HepG2 (cell line): ENCODE measurements around the gene FLAD1. TPM values are rescaled to one million over a fixed set of nuclear protein-coding genes. Genes with fewer than 3 reads are reported as not detected.
A peak's percentile ranks its signal among the peaks of the same experiment; 100 is the strongest.

Experiments
- ATAC-seq: fragments of 200-7000 bp; cut with Tn5 transposase; 3 replicates; pipeline ENCODE4 v1.9.1; 2020; ENCODE audit warnings: mild to moderate bottlenecking, moderate library complexity
- BruUV-seq: library from RNA; stranded (reverse); fragments of 400-500 nt; replicated peaks from 2 replicates; lab custom pipeline; 2021; lab: Mats Ljungman, UMichigan
- CTCF ChIA-PET: fragments of 300-600 bp; formaldehyde crosslinking; extraction: SDS; loops from one replicate; lab custom pipeline; 2021; ENCODE audit warnings: low total read pairs, inconsistent platforms, low intra/inter-chr PET ratio; lab: Yijun Ruan, JAX
- POLR2A ChIA-PET: fragments of 350-600 bp; sonication (Branson Sonifier 250); formaldehyde crosslinking; loops from one replicate; lab custom pipeline; 2020; ENCODE audit warnings: antibody characterized with exemption, inconsistent platforms; lab: Yijun Ruan, JAX
- DNase-seq: peaks from one replicate; pipeline ENCODE4 v3.0.0-alpha.2; 2015; ENCODE audit warnings: low spot score
- FAIRE-seq: peaks from 3 replicates; lab custom pipeline; 2011; peaks lifted over from hg19 to GRCh38; lab: Jason Lieb, UNC
- H2AFZ ChIP-seq: one replicate; pipeline ENCODE4 v1.6.1; 2011; ENCODE audit warnings: low read length, inconsistent platforms
- H3K27ac ChIP-seq: fragments of 300-600 bp; 3 replicates; pipeline ENCODE4 v1.8.0; 2011; ENCODE audit warnings: mixed run types, mild to moderate bottlenecking, mixed read lengths, low read length, inconsistent platforms; ENCODE audit not compliant: insufficient read depth; ENCODE audit errors: extremely low read length
- H3K27me3 ChIP-seq, 2 experiments: fragments of 200-600 bp in 1 of 2; 2 replicates in 1 of 2; 3 replicates in 1 of 2; pipeline versions ENCODE4 v1.6.0 to v1.8.0; 2011; ENCODE audit warnings: low read length in 2 of 2, mild to moderate bottlenecking in 2 of 2, moderate library complexity in 2 of 2, inconsistent platforms in 1 of 2; ENCODE audit not compliant: insufficient read depth in 2 of 2, control insufficient read depth in 1 of 2
- H3K36me3 ChIP-seq, 2 experiments: fragments of 200-600 bp in 1 of 2; replicated peaks in 1 of 2; 2 replicates in 1 of 2; 3 replicates in 1 of 2; pipeline versions ENCODE4 v1.5.1 to v1.8.0; 2011; ENCODE audit warnings: low read length in 2 of 2, inconsistent platforms in 1 of 2; ENCODE audit not compliant: insufficient read depth in 2 of 2, control insufficient read depth in 1 of 2
- H3K4me1 ChIP-seq: 2 replicates; pipeline ENCODE4 v1.5.1; 2012; ENCODE audit warnings: low read length, inconsistent platforms; ENCODE audit not compliant: insufficient read depth
- H3K4me2 ChIP-seq: 2 replicates; pipeline ENCODE4 v1.6.0; 2011; ENCODE audit warnings: low read depth, low read length, inconsistent platforms
- H3K4me3 ChIP-seq, 3 experiments: fragments of 200-600 bp in 1 of 3; sonication (generic), shearing (Covaris generic) in 1 of 3; replicated peaks in 1 of 3; 2 replicates each; pipeline ENCODE4 v1.5.1; 2011 to 2016; ENCODE audit warnings: low read length in 3 of 3, inconsistent platforms in 2 of 3, low read depth in 2 of 3, mild to moderate bottlenecking in 2 of 3, control low read depth in 1 of 3, mixed read lengths in 1 of 3; ENCODE audit not compliant: insufficient read depth in 1 of 3
- H3K79me2 ChIP-seq: one replicate; pipeline ENCODE4 v1.6.1; 2011; ENCODE audit warnings: low read length, inconsistent platforms; ENCODE audit not compliant: insufficient read depth
- H3K9ac ChIP-seq: 2 replicates; pipeline ENCODE4 v1.6.0; 2011; ENCODE audit warnings: mild to moderate bottlenecking, low read depth, low read length, inconsistent platforms; ENCODE audit not compliant: insufficient read depth
- H3K9me3 ChIP-seq: 2 replicates; pipeline ENCODE4 v1.5.1; 2012; ENCODE audit warnings: mild to moderate bottlenecking, low read length
- H4K20me1 ChIP-seq: 2 replicates; pipeline ENCODE4 v1.6.0; 2011; ENCODE audit warnings: inconsistent platforms, mild to moderate bottlenecking, low read length, moderate library complexity; ENCODE audit not compliant: insufficient read depth
- ADNP ChIP-seq: sonication (generic); formaldehyde crosslinking; IDR thresholded peaks from 2 replicates; pipeline ENCODE4 v1.4.0; 2020; ENCODE audit warnings: missing genetic modification reagents
- ATF7-NPFF ChIP-seq: sonication (generic); formaldehyde crosslinking; IDR thresholded peaks from 2 replicates; pipeline ENCODE4 v1.8.1; 2023; ENCODE audit warnings: mild to moderate bottlenecking, low read depth, missing genetic modification reagents, moderate library complexity
- BORCS8-MEF2B ChIP-seq: sonication (generic); formaldehyde crosslinking; IDR thresholded peaks from 2 replicates; pipeline ENCODE4 v1.8.0; 2022; ENCODE audit warnings: mild to moderate bottlenecking, missing genetic modification reagents
- ELF4 ChIP-seq: sonication (generic); formaldehyde crosslinking; IDR thresholded peaks from 2 replicates; pipeline ENCODE4 v1.5.0; 2020; ENCODE audit warnings: missing genetic modification reagents, mild to moderate bottlenecking, moderate library complexity, borderline replicate concordance
- HNRNPUL1 ChIP-seq: fragments of 200-400 bp; formaldehyde crosslinking; IDR thresholded peaks from 2 replicates; pipeline ENCODE4 v1.6.1; 2017; ENCODE audit warnings: low read depth, mild to moderate bottlenecking, low read length, moderate library complexity
- KLF12 ChIP-seq: sonication (generic); formaldehyde crosslinking; IDR thresholded peaks from 2 replicates; pipeline ENCODE4 v1.4.0; 2020; ENCODE audit warnings: missing genetic modification reagents, borderline replicate concordance
- MED1 ChIP-seq: sonication (generic); formaldehyde crosslinking; IDR thresholded peaks from 2 replicates; pipeline ENCODE4 v1.4.0; 2020; ENCODE audit warnings: missing genetic modification reagents
- MLXIP ChIP-seq: sonication (generic); formaldehyde crosslinking; IDR thresholded peaks from 2 replicates; pipeline ENCODE4 v1.9.0; 2021; ENCODE audit warnings: missing genetic modification reagents, borderline replicate concordance
- NFATC3 ChIP-seq: sonication (generic); formaldehyde crosslinking; IDR thresholded peaks from 2 replicates; pipeline ENCODE4 v1.5.1; 2020; ENCODE audit warnings: mild to moderate bottlenecking, missing genetic modification reagents
- UBTF ChIP-seq: sonication (generic); formaldehyde crosslinking; IDR thresholded peaks from 2 replicates; pipeline ENCODE4 v1.4.0; 2020; ENCODE audit warnings: mild to moderate bottlenecking, missing genetic modification reagents
- ZMYM4 ChIP-seq: sonication (generic); formaldehyde crosslinking; IDR thresholded peaks from 2 replicates; pipeline ENCODE4 v1.8.1; 2023; ENCODE audit warnings: mild to moderate bottlenecking, missing genetic modification reagents
- ZNF619 ChIP-seq: sonication (generic); formaldehyde crosslinking; IDR thresholded peaks from 2 replicates; pipeline ENCODE4 v1.4.0; 2020; ENCODE audit warnings: mild to moderate bottlenecking, missing genetic modification reagents
- WGBS: methylation state at CpG from one replicate; pipeline ENCODE4 v1.1.6; 2017; ENCODE audit warnings: low lambda C conversion rate; 5-methylcytosine and 5-hydroxymethylcytosine counted together
- in situ Hi-C: cut with HindIII; loops from 2 replicates; pipeline ENCODE4 v1.10.0; 2017; ENCODE audit warnings: low pct_unique_long_range_greater_than_20kb; ENCODE audit not compliant: extremely low pct_ligation_motif_present
- intact Hi-C: fragments of 100-400 bp; cut with micrococcal nuclease; formaldehyde crosslinking; loops from one replicate; pipeline ENCODE4 v1.10.0; 2022; ENCODE audit not compliant: unreplicated experiment
- polyA plus RNA-seq, 8 experiments: library from polyadenylated mRNA; depleted of rRNA in 3 of 8; stranded (reverse) in 7 of 8; unstranded in 1 of 8; fragments of >200 nt; fragmentation: Illumina TruSeq in 4 of 8; extraction: Trizol in 4 of 8; gene quantifications; 2 replicates each; pipeline versions ENCODE4 v1.2.1 to v1.2.3, GENCODE V29; 2011 to 2016; ENCODE audit warnings: low read depth in 4 of 8, missing spikeins in 1 of 8, mixed read lengths in 1 of 8; ENCODE audit not compliant: insufficient read depth in 1 of 8
- total RNA-seq, 5 experiments: library from RNA; depleted of rRNA; stranded (reverse); fragments of >200 nt; fragmentation: Illumina TruSeq; extraction: Trizol; gene quantifications; 2 replicates each; pipeline ENCODE4 v1.2.3, GENCODE V29; 2016; ENCODE audit warnings: low read depth in 1 of 5
- TF ChIP-seq, protein P1 (sequence below): sonication (generic); formaldehyde crosslinking; IDR thresholded peaks from 2 replicates; pipeline ENCODE4 v1.8.1; 2023; ENCODE audit warnings: mild to moderate bottlenecking, missing genetic modification reagents
- TF ChIP-seq, protein P2 (sequence below): sonication (generic); formaldehyde crosslinking; IDR thresholded peaks from 2 replicates; pipeline ENCODE4 v1.4.0; 2020; ENCODE audit warnings: missing genetic modification reagents

FLAD1 gene
- total and polyA plus RNA-seq, 2 of the 13 experiments (the other 11 are each of a cell fraction or from before 2014, with no cell fraction given), result 25.9 to 32.8 TPM

DNA sequence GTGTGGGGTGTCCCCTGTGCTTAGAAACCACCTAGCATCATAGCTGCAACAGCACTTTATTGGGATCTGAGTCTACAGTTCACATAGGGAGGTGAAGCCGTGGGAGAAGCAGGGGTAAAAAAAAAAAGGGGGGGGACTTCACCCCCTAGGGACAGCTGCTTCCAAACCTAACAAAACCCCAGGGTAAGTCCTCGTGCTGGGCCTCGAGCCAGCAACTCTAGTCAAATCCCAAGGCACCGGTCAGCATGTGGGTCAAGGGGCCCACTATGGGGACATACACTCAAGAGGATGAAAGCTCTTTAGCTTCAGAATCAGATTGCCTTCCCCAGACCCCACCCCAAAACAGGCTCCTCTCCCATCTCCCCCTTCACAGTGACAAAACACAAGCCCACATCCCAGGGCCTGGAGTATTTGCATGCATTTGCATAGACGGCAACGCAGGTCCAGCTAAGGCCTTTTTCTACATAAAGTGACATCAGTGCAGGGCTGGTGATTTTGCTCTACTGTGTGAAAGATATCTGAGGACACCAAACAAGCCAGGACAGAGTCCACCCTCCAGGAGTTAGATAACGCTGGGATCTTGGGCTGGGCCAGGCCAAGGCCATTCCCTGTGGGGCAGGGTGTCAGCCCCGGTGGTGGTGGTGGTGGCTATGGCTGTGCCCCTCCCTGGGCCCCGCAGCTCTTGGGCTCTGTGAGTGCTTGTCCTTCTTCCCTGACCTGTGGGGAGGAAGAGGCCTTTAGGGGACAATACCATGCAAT is 38.6 kb upstream of the FLAD1 start:
- peak overlapping the region; percentile 88 for H3K27ac ChIP-seq
- in situ Hi-C loops, result no loop called here
- TF ChIP-seq ZNF619 (CRISPR knock-in tag), result no peak
- TF ChIP-seq ATF7-NPFF, result peak; percentile 58; the same call in 1 of the 2 replicates
- TF ChIP-seq MLXIP (CRISPR knock-in tag), result no peak; the same call in 1 of the 2 replicates
- TF ChIP-seq, protein P1, sequence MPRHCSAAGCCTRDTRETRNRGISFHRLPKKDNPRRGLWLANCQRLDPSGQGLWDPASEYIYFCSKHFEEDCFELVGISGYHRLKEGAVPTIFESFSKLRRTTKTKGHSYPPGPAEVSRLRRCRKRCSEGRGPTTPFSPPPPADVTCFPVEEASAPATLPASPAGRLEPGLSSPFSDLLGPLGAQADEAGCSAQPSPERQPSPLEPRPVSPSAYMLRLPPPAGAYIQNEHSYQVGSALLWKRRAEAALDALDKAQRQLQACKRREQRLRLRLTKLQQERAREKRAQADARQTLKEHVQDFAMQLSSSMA, result 0 out of 2 replicates have a peak, but pooled peaks have one; percentile 21
- TF ChIP-seq NFATC3 (CRISPR knock-in tag), result no peak
- no peak for TF ChIP-seq KLF12
- TF ChIP-seq HNRNPUL1, result no peak
- TF ChIP-seq ZMYM4 (CRISPR knock-in tag), result peak; percentile 75
- no peak; the same call in 1 of the 2 replicates for TF ChIP-seq UBTF (CRISPR knock-in tag)
- no peak for TF ChIP-seq ELF4 (CRISPR knock-in tag)
- peak; percentile 96 for TF ChIP-seq MED1
- TF ChIP-seq, protein P2, sequence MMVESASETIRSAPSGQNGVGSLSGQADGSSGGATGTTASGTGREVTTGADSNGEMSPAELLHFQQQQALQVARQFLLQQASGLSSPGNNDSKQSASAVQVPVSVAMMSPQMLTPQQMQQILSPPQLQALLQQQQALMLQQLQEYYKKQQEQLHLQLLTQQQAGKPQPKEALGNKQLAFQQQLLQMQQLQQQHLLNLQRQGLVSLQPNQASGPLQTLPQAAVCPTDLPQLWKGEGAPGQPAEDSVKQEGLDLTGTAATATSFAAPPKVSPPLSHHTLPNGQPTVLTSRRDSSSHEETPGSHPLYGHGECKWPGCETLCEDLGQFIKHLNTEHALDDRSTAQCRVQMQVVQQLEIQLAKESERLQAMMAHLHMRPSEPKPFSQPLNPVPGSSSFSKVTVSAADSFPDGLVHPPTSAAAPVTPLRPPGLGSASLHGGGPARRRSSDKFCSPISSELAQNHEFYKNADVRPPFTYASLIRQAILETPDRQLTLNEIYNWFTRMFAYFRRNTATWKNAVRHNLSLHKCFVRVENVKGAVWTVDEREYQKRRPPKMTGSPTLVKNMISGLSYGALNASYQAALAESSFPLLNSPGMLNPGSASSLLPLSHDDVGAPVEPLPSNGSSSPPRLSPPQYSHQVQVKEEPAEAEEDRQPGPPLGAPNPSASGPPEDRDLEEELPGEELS (CRISPR knock-in tag), result peak; percentile 69; the same call in 1 of the 2 replicates
- TF ChIP-seq BORCS8-MEF2B (CRISPR knock-in tag), result peak; percentile 70; the same call in 1 of the 2 replicates
- TF ChIP-seq ADNP (CRISPR knock-in tag), result no peak

More for the DNA sequence above, 38.6 kb upstream of the FLAD1 start:
- DNase-seq (peak; percentile 87), FAIRE-seq (peak; percentile 99), ATAC-seq (peak; percentile 83)
- H3K4me1 ChIP-seq, result peaks cover 64% of the 10 kb centered on the region
- no peaks in the 10 kb centered on the region for H3K9me3 ChIP-seq
- H3K27me3 ChIP-seq, result no peaks in the 10 kb centered on the region
- no peak overlapping the region for H2AFZ ChIP-seq
- no TSS peak for BruUV-seq
- ChIA-PET CTCF (interaction anchor here (1.7 kb wide), 1 partner anchor 73 kb away, joined by 5 read pairs; no protein-coding TSS in a partner anchor), POLR2A (interaction anchor here (0.6 to 3.0 kb wide), 16 partner anchors 8 to 332 kb away, joined by 3 to 22 read pairs (median 4); partner anchors contain the start of genes ADAM15, EFNA4, PMVK and PYGO2)
- H4K20me1 ChIP-seq, result no peaks in the 10 kb centered on the region
- WGBS, result 4% methylated on average over 6 of the region's 9 CpGs
- intact Hi-C loops, result loop anchor here (1.0 kb wide), 1 partner anchor 38 kb away; no protein-coding TSS in a partner anchor
- H3K4me2 ChIP-seq, result peak overlapping the region; percentile 56
- peak overlapping the region in 1 of 3 experiments; percentile 27; a peak in 2 of 6 replicates for H3K4me3 ChIP-seq
- peak overlapping the region; percentile 60 for H3K9ac ChIP-seq
- H3K36me3 ChIP-seq, result peaks cover 0 to 2% of the 10 kb centered on the region in 2 experiments; a peak in 2 of 5 replicates
- no peaks in the 10 kb centered on the region for H3K79me2 ChIP-seq
